ENCODE measurements around the gene TMPO.
"Not testable (repeated sequence)": the region's sequence is repeated elsewhere in the genome, so short reads cannot be mapped to it uniquely, and the experiment has no call there.

TMPO gene

GRCh38 chr12:98578821-98579220 is 63.4 kb downstream of the TMPO start:
- DNase-seq (ENCODE audit: low read depth in 2 of 2): no peak

GRCh38 chr12:98579347-98579746 is 64.0 kb downstream of the TMPO start:
- DNase-seq (ENCODE audit: low read depth in 2 of 2): no peak

GRCh38 chr12:98579835-98580234 is 64.4 kb downstream of the TMPO start:
- no peak for DNase-seq (ENCODE audit: low read depth in 2 of 2)

GRCh38 chr12:98580695-98581094 is 65.3 kb downstream of the TMPO start:
- no peak for DNase-seq (ENCODE audit: low read depth in 2 of 2)

GRCh38 chr12:98581101-98581500 is 65.7 kb downstream of the TMPO start:
- DNase-seq (ENCODE audit: low read depth in 2 of 2): no peak

GRCh38 chr12:98582093-98582492 is 66.7 kb downstream of the TMPO start:
- no peak for DNase-seq (ENCODE audit: low read depth in 2 of 2)

GRCh38 chr12:98587084-98587483 is 71.7 kb downstream of the TMPO start:
- no peak for DNase-seq (ENCODE audit: low read depth in 2 of 2)

GRCh38 chr12:98591209-98591608 is 75.8 kb downstream of the TMPO start:
- DNase-seq (ENCODE audit: low read depth in 2 of 2): no peak

- DNase-seq (ENCODE audit: low read depth in 2 of 2): no peak
These were observed 77.5 kb downstream of the TMPO start for GRCh38 chr12:98592825-98593322.

GRCh38 chr12:98593351-98594049 is 78.1 kb downstream of the TMPO start, which contains the start of gene SLC25A3:
SLC25A3 (plus strand) TSS chr12:98593686; CDS start chr12:98593979, 293 bp downstream.
- DNase-seq (ENCODE audit: low read depth in 2 of 2): peak; percentile 92 to 94

- no peak for DNase-seq (ENCODE audit: low read depth in 2 of 2)
These were observed 78.9 kb downstream of the TMPO start for GRCh38 chr12:98594050-98594835.

- peak; percentile 60 to 65 for DNase-seq (ENCODE audit: low read depth in 2 of 2)
These were observed 80.0 kb downstream of the TMPO start for GRCh38 chr12:98595243-98595988.

- not testable (repeated sequence) for DNase-seq (ENCODE audit: low read depth in 2 of 2)
These were observed 81.9 kb downstream of the TMPO start for GRCh38 chr12:98597313-98597712.

Data from fibroblast of skin of left biceps (primary cell).